ENCODE results near the gene COLGALT1. TPM values are rescaled to one million over a fixed set of nuclear protein-coding genes. Genes with fewer than 3 reads are reported as not detected.

Gene COLGALT1
- total RNA-seq, 1 experiment from 2014 or later = 79.1 TPM

GRCh38 chr19:17562097-17562496 is 6.6 kb downstream of the COLGALT1 start:
- Mint-ChIP-seq H3K27me3 (ENCODE audit: unreplicated experiment) (no peaks in the 10 kb centered on the region), H3K4me3 (ENCODE audit: low read depth, unreplicated experiment) (no peak overlapping the region), H3K27ac (ENCODE audit: unreplicated experiment) (no peak overlapping the region), H3K4me1 (ENCODE audit: low read depth, unreplicated experiment) (peaks cover 7% of the 10 kb centered on the region), H3K36me3 (ENCODE audit: insufficient read depth, unreplicated experiment) (peaks cover 28% of the 10 kb centered on the region), H3K9me3 (ENCODE audit: low read depth, unreplicated experiment) (no peaks in the 10 kb centered on the region)
- no peak for DNase-seq
- intact Hi-C loops (cut with micrococcal nuclease; ENCODE audit: unreplicated experiment) = no loop called here
- CTCF ChIA-PET = no interaction called here
- BruUV-seq (replicated peaks) = no TSS peak
- no peak for TF ChIP-seq CTCF (IDR thresholded peaks at IDR 0.05; ENCODE audit: unreplicated experiment)

GRCh38 chr19:17562561-17562960 is 7.1 kb downstream of the COLGALT1 start:
- intact Hi-C loops (cut with micrococcal nuclease; ENCODE audit: unreplicated experiment) = no loop called here
- CTCF ChIA-PET = interaction anchor here (0.7 kb wide), 2 partner anchors 18 to 212 kb away, joined by 3 read pairs; no protein-coding TSS in a partner anchor

GRCh38 chr19:17564781-17565180 is 9.3 kb downstream of the COLGALT1 start:
- H3K4me3 Mint-ChIP-seq (ENCODE audit: low read depth, unreplicated experiment) = no peak overlapping the region
- no peak for TF ChIP-seq CTCF (IDR thresholded peaks at IDR 0.05; ENCODE audit: unreplicated experiment)
- CTCF ChIA-PET = interaction anchor here (1.3 kb wide), 1 partner anchor 10 kb away, joined by 3 read pairs; no protein-coding TSS in a partner anchor
- H3K9me3 Mint-ChIP-seq (ENCODE audit: low read depth, unreplicated experiment) = no peaks in the 10 kb centered on the region
- no peak for DNase-seq
- intact Hi-C loops (cut with micrococcal nuclease; ENCODE audit: unreplicated experiment) = no loop called here
- BruUV-seq (replicated peaks) = no TSS peak
- no peaks in the 10 kb centered on the region for H3K27me3 Mint-ChIP-seq (ENCODE audit: unreplicated experiment)
- peaks cover 28% of the 10 kb centered on the region for H3K36me3 Mint-ChIP-seq (ENCODE audit: insufficient read depth, unreplicated experiment)
- H3K27ac Mint-ChIP-seq (ENCODE audit: unreplicated experiment) = no peak overlapping the region
- peaks cover 7% of the 10 kb centered on the region for H3K4me1 Mint-ChIP-seq (ENCODE audit: low read depth, unreplicated experiment)

More at GRCh38 chr19:17562561-17562960, 7.1 kb downstream of the COLGALT1 start:
- DNase-seq = no peak
- no TSS peak for BruUV-seq (replicated peaks)
- Mint-ChIP-seq H3K27me3 (ENCODE audit: unreplicated experiment) (no peaks in the 10 kb centered on the region), H3K27ac (ENCODE audit: unreplicated experiment) (no peak overlapping the region), H3K36me3 (ENCODE audit: insufficient read depth, unreplicated experiment) (peaks cover 32% of the 10 kb centered on the region), H3K4me3 (ENCODE audit: low read depth, unreplicated experiment) (no peak overlapping the region), H3K4me1 (ENCODE audit: low read depth, unreplicated experiment) (peaks cover 7% of the 10 kb centered on the region), H3K9me3 (ENCODE audit: low read depth, unreplicated experiment) (no peaks in the 10 kb centered on the region)
- no peak for TF ChIP-seq CTCF (IDR thresholded peaks at IDR 0.05; ENCODE audit: unreplicated experiment)

- H3K4me3 Mint-ChIP-seq (ENCODE audit: low read depth, unreplicated experiment) = no peak overlapping the region
- no peaks in the 10 kb centered on the region for H3K27me3 Mint-ChIP-seq (ENCODE audit: unreplicated experiment)
- CTCF ChIA-PET = interaction anchor here (1.3 kb wide), 1 partner anchor 11 kb away, joined by 3 read pairs; no protein-coding TSS in a partner anchor
- peaks cover 7% of the 10 kb centered on the region for H3K4me1 Mint-ChIP-seq (ENCODE audit: low read depth, unreplicated experiment)
- no peak overlapping the region for H3K27ac Mint-ChIP-seq (ENCODE audit: unreplicated experiment)
- intact Hi-C loops (cut with micrococcal nuclease; ENCODE audit: unreplicated experiment) = no loop called here
- no peaks in the 10 kb centered on the region for H3K9me3 Mint-ChIP-seq (ENCODE audit: low read depth, unreplicated experiment)
- TF ChIP-seq CTCF (IDR thresholded peaks at IDR 0.05; ENCODE audit: unreplicated experiment) = no peak
- DNase-seq = peak; percentile 23
- BruUV-seq (replicated peaks) = no TSS peak
- peaks cover 22% of the 10 kb centered on the region for H3K36me3 Mint-ChIP-seq (ENCODE audit: insufficient read depth, unreplicated experiment)
Measured at GRCh38 chr19:17565611-17566010, 10.2 kb downstream of the COLGALT1 start.

All from Calu3 (cell line).